Fibroblast of lung (primary cell): Measurements from ENCODE around the gene TREH. TPM values are rescaled to one million over a fixed set of nuclear protein-coding genes. Genes with fewer than 3 reads are reported as not detected.

Experiments used
- DNase-seq, 2 donors: peaks; one replicate each; pipeline versions ENCODE4 v3.0.0 to v3.0.0-alpha.2; 2010; ENCODE audit warnings: low read depth in 2 of 2
- H2AFZ ChIP-seq: 2 replicates; pipeline ENCODE4 v1.5.1; 2012; ENCODE audit warnings: low read length, control low read depth, inconsistent platforms
- H3K27ac ChIP-seq: 2 replicates; pipeline ENCODE4 v1.5.1; 2011; ENCODE audit warnings: low read length, control low read depth; ENCODE audit not compliant: insufficient read depth
- H3K27me3 ChIP-seq: 2 replicates; pipeline ENCODE4 v1.5.1; 2011; ENCODE audit warnings: mild to moderate bottlenecking, low read length; ENCODE audit not compliant: control insufficient read depth, insufficient read depth
- H3K36me3 ChIP-seq: 2 replicates; pipeline ENCODE4 v1.5.1; 2011; ENCODE audit warnings: low read length; ENCODE audit not compliant: control insufficient read depth, insufficient read depth
- H3K4me1 ChIP-seq: 2 replicates; pipeline ENCODE4 v1.5.1; 2011; ENCODE audit warnings: low read length; ENCODE audit not compliant: control insufficient read depth, insufficient read depth; ENCODE audit errors: extremely low read depth
- H3K4me2 ChIP-seq: 2 replicates; pipeline ENCODE4 v1.5.1; 2011; ENCODE audit warnings: low read length, control low read depth; ENCODE audit not compliant: insufficient read depth; ENCODE audit errors: extremely low read depth
- H3K4me3 ChIP-seq, 4 experiments: fragments of 200-600 bp in 1 of 4; sonication (generic) in 1 of 4; replicated peaks in 1 of 4; 2 replicates each; pipeline ENCODE4 v1.5.1; 2011 to 2016; ENCODE audit warnings: low read length in 4 of 4, low read depth in 3 of 4, mild to moderate bottlenecking in 3 of 4, control low read depth in 2 of 4, inconsistent platforms in 1 of 4, mixed read lengths in 1 of 4; ENCODE audit not compliant: insufficient read depth in 1 of 4; ENCODE audit errors: control extremely low read depth in 1 of 4
- H3K79me2 ChIP-seq: 2 replicates; pipeline ENCODE4 v1.5.1; 2012; ENCODE audit warnings: mild to moderate bottlenecking, low read length, inconsistent platforms; ENCODE audit not compliant: control insufficient read depth, insufficient read depth
- H3K9ac ChIP-seq: 2 replicates; pipeline ENCODE4 v1.5.1; 2011; ENCODE audit warnings: mild to moderate bottlenecking, low read length, control low read depth; ENCODE audit not compliant: insufficient read depth
- H3K9me3 ChIP-seq: 2 replicates; pipeline ENCODE4 v1.5.1; 2012; ENCODE audit warnings: low read depth, low read length; ENCODE audit not compliant: control insufficient read depth, insufficient read depth
- H4K20me1 ChIP-seq: 2 replicates; pipeline ENCODE4 v1.5.1; 2011; ENCODE audit warnings: low read length; ENCODE audit not compliant: control insufficient read depth, insufficient read depth; ENCODE audit errors: extremely low read depth
- CTCF ChIP-seq, 2 donors: IDR thresholded peaks in 1 of 2; conservative IDR thresholded peaks in 1 of 2; 1 replicate in 1 of 2; 2 replicates in 1 of 2; pipeline ENCODE4 v1.5.1; 2011 to 2012; ENCODE audit warnings: low read length in 2 of 2, control low read depth in 1 of 2, inconsistent platforms in 1 of 2, low read depth in 1 of 2, mild to moderate bottlenecking in 1 of 2
- EZH2 ChIP-seq: IDR thresholded peaks from 2 replicates; pipeline ENCODE4 v1.5.1; 2012; ENCODE audit warnings: low read length, control low read depth, mild to moderate bottlenecking; ENCODE audit errors: missing control alignments
- polyA plus RNA-seq, 2 donors: library from polyadenylated mRNA; depleted of rRNA in 1 of 2; stranded (reverse) in 1 of 2; unstranded in 1 of 2; fragments of >200 nt; gene quantifications; 2 replicates each; pipeline ENCODE4 v1.2.1, GENCODE V29; 2011 to 2012; ENCODE audit warnings: missing spikeins in 1 of 2
- total RNA-seq: library from RNA; depleted of rRNA; stranded (reverse); fragments of >200 nt; gene quantifications from 2 replicates; pipeline ENCODE4 v1.2.1, GENCODE V29; 2014

Gene TREH
- total and polyA plus RNA-seq, 2 donors (not counting 1 experiment from before 2014, with no cell fraction given), result not detected

DNA sequence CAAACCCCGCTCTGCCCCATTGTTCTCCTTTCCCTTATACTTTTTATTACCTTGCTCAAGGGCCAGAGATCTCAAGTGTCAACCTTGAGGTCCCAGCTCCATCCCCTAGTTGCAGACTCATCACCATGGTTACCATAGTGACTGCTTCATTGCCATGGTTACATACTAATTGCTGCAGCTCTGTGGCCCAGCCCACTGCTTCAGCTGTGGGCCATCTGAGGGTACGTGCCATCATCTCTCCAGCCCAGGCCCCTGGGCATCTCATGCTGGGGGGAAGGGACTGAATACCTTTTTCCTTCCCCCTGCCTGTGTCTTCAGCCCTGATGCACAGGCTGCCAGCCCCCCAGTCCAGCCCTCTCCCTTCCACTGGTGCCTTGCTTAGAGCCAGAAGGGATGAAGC, 22.2 kb downstream of the TREH start:
- no peak for DNase-seq
- H2AFZ ChIP-seq, result no peak overlapping the region
- no peaks in the 10 kb centered on the region for H3K4me1 ChIP-seq
- no peak overlapping the region for H3K9ac ChIP-seq
- no peak overlapping the region for H3K4me3 ChIP-seq
- H3K36me3 ChIP-seq, result peaks cover 24% of the 10 kb centered on the region
- no peaks in the 10 kb centered on the region for H4K20me1 ChIP-seq
- TF ChIP-seq CTCF (conservative IDR thresholded peaks at IDR 0.05 in 1 of 2, IDR thresholded peaks at IDR 0.05 in 1 of 2; ENCODE audit: low read depth in 1 of 2, low read length in 2 of 2), result no peak
- TF ChIP-seq EZH2, result no peak
- H3K9me3 ChIP-seq, result no peaks in the 10 kb centered on the region
- H3K79me2 ChIP-seq, result no peaks in the 10 kb centered on the region
- no peak overlapping the region for H3K27ac ChIP-seq
- H3K4me2 ChIP-seq, result no peak overlapping the region
- H3K27me3 ChIP-seq, result no peaks in the 10 kb centered on the region

DNA sequence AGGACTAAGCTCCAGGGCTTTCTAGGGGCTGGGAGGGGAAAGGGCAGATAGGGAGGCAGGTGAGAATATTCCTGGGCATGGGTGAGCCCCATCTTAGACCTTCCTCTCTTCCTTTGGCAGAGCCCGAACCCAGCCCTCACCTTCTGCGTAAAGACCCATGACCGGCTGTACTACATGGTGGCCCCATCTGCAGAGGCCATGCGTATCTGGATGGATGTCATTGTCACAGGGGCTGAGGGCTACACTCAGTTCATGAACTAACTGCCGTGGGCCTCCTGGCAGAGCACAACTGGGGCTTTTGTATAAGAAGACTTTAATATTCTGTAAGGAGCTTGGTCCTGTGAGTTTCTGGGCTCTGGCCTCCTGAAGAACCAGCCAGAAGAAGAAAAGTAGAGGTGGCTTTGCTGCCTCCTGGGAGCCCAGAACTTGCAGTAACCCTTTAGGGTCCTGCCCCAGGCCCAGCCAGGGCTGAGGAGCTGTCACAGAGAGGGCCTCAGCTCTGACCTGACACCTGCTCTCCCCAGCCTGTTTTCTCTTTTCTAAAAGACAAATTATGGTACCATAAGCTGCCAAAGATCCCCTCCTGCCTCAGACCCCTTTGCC, 22.8 kb downstream of the TREH start:
- no peak for DNase-seq
- Histone ChIP-seq H3K27me3 (no peaks in the 10 kb centered on the region), H2AFZ (no peak overlapping the region), H3K4me1 (no peaks in the 10 kb centered on the region), H4K20me1 (no peaks in the 10 kb centered on the region), H3K36me3 (peaks cover 28% of the 10 kb centered on the region), H3K79me2 (no peaks in the 10 kb centered on the region), H3K9me3 (no peaks in the 10 kb centered on the region), H3K4me2 (no peak overlapping the region), H3K9ac (no peak overlapping the region), H3K27ac (no peak overlapping the region), H3K4me3 (no peak overlapping the region)
- no peak for TF ChIP-seq CTCF (conservative IDR thresholded peaks at IDR 0.05 in 1 of 2, IDR thresholded peaks at IDR 0.05 in 1 of 2; ENCODE audit: low read depth in 1 of 2, low read length in 2 of 2)
- no peak for TF ChIP-seq EZH2

DNA sequence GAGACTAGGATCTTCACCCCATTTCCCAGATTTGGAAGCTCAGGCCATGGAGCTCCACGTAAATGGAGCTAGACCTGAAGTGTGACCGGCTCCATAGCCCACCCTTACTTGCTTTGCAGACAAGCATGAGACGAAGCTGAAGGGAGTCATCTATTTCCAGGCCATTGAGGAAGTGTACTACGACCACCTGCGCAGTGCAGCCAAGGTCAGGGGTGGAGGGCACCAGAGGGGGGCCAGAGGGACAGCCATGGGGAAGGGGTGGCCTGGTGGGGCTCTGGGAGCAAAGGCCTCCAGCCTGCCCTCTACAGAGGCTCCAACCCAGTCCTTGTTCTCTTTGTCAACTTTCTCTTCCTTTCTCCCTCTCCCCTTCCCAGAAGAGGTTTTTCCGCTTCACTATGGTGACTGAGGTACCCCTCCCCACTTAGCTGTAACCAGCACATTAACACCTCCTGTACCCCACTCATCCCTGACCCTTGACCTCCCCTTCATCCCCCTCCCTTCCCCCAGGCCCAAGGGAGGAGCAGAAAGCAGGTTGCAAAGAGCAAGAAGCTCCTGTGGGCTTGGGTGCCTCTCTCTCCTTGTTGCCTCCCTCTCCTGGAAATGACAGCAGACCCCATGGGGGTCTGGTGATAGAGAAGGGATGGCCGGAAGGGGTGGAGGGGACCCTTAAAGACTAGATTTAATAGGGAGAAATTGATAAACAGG, 23.8 kb downstream of the TREH start:
- Histone ChIP-seq H3K79me2 (no peaks in the 10 kb centered on the region), H3K4me2 (no peak overlapping the region), H3K27ac (no peak overlapping the region), H3K9ac (no peak overlapping the region), H3K36me3 (peaks cover 33% of the 10 kb centered on the region), H3K27me3 (no peaks in the 10 kb centered on the region), H3K4me1 (no peaks in the 10 kb centered on the region), H4K20me1 (no peaks in the 10 kb centered on the region), H3K4me3 (no peak overlapping the region), H3K9me3 (no peaks in the 10 kb centered on the region), H2AFZ (no peak overlapping the region)
- DNase-seq, result no peak
- no peak for TF ChIP-seq CTCF (conservative IDR thresholded peaks at IDR 0.05 in 1 of 2, IDR thresholded peaks at IDR 0.05 in 1 of 2; ENCODE audit: low read depth in 1 of 2, low read length in 2 of 2)
- no peak for TF ChIP-seq EZH2
